ENCODE data around the gene PAXIP1.

PAXIP1 gene, protein sequence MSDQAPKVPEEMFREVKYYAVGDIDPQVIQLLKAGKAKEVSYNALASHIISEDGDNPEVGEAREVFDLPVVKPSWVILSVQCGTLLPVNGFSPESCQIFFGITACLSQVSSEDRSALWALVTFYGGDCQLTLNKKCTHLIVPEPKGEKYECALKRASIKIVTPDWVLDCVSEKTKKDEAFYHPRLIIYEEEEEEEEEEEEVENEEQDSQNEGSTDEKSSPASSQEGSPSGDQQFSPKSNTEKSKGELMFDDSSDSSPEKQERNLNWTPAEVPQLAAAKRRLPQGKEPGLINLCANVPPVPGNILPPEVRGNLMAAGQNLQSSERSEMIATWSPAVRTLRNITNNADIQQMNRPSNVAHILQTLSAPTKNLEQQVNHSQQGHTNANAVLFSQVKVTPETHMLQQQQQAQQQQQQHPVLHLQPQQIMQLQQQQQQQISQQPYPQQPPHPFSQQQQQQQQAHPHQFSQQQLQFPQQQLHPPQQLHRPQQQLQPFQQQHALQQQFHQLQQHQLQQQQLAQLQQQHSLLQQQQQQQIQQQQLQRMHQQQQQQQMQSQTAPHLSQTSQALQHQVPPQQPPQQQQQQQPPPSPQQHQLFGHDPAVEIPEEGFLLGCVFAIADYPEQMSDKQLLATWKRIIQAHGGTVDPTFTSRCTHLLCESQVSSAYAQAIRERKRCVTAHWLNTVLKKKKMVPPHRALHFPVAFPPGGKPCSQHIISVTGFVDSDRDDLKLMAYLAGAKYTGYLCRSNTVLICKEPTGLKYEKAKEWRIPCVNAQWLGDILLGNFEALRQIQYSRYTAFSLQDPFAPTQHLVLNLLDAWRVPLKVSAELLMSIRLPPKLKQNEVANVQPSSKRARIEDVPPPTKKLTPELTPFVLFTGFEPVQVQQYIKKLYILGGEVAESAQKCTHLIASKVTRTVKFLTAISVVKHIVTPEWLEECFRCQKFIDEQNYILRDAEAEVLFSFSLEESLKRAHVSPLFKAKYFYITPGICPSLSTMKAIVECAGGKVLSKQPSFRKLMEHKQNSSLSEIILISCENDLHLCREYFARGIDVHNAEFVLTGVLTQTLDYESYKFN

DNA sequence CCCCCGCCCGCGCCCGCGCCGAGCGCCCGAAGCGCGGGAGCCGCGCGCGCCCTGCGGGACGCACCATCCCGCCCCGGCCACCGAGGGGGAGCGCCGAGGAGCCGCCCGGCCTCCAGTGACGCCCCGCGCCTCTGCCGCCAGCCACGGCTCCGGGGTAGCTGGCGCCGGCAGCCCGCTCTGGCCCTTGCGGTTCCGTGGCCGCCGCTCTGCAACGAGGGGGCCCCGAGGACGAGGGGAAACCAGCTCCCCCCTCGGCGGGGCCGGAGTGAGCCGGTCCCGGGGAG, at the start of gene PAXIP1:
Gene PAXIP1 (minus strand): TSS at position 33 of the 284 bp plus-strand sequence. CDS start 195 bp downstream, outside the sequence.
- Histone ChIP-seq H4K20me1 (ENCODE audit: low read depth, low read length) (peaks cover 12% of the 10 kb centered on the region; the same call in 1 of the 2 replicates), H3K9me2 (replicated peaks; ENCODE audit: insufficient read depth, low read length) (no peaks in the 10 kb centered on the region), H3K36me3 (ENCODE audit: low read length) (peaks cover 10% of the 10 kb centered on the region), H2AFZ (ENCODE audit: low read depth, low read length, severe bottlenecking) (peak within 1 kb of the TSS; percentile 64), H3K9ac (ENCODE audit: low read length) (peak within 1 kb of the TSS; percentile 99), H3K27me3 (ENCODE audit: low read length) (no peaks in the 10 kb centered on the region), H3K9me3 (ENCODE audit: insufficient read depth, low read length) (no peaks in the 10 kb centered on the region), H3K4me2 (ENCODE audit: low read depth, low read length, poor library complexity, severe bottlenecking) (peak within 1 kb of the TSS; percentile 85), H3K27ac (ENCODE audit: low read depth, low read length) (peak within 1 kb of the TSS; percentile 78), H3F3A (ENCODE audit: insufficient read depth) (peaks cover 26% of the 10 kb centered on the region), H3K4me3 (ENCODE audit: insufficient read depth, low read length, poor library complexity, severe bottlenecking) (peak within 1 kb of the TSS; percentile 86), H3K79me2 (ENCODE audit: insufficient read depth, low read length) (peaks cover 58% of the 10 kb centered on the region)
- TF ChIP-seq, protein P1, sequence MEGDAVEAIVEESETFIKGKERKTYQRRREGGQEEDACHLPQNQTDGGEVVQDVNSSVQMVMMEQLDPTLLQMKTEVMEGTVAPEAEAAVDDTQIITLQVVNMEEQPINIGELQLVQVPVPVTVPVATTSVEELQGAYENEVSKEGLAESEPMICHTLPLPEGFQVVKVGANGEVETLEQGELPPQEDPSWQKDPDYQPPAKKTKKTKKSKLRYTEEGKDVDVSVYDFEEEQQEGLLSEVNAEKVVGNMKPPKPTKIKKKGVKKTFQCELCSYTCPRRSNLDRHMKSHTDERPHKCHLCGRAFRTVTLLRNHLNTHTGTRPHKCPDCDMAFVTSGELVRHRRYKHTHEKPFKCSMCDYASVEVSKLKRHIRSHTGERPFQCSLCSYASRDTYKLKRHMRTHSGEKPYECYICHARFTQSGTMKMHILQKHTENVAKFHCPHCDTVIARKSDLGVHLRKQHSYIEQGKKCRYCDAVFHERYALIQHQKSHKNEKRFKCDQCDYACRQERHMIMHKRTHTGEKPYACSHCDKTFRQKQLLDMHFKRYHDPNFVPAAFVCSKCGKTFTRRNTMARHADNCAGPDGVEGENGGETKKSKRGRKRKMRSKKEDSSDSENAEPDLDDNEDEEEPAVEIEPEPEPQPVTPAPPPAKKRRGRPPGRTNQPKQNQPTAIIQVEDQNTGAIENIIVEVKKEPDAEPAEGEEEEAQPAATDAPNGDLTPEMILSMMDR (IDR thresholded peaks at IDR 0.05; ENCODE audit: insufficient read depth, low read length, poor library complexity, severe bottlenecking): no peak
- no peak for TF ChIP-seq EZH2phosphoT487 (conservative IDR thresholded peaks at IDR 0.05; ENCODE audit: low read length)

DNA sequence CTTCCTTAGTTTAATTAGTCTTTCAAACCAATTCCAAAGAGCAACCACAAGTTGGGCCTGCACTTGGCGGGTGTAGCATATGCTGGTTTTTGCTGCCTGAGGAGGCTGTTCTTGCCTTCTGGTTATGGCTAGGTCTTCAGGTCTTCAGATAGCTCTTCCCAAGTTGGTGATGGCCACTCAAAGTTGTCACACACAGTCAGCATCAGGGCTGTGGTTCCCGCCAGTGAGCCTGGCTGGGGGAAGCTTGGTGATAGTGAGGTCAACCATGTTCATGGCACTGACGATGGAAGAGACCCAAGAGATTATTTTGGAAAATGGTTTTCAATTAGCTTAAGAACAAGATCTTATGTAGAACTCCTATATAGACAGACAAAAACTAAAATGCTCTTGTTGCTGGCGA, 48.4 kb upstream of the PAXIP1 start:
- Histone ChIP-seq H3K9me3 (ENCODE audit: insufficient read depth, low read length) (no peaks in the 10 kb centered on the region), H3K27me3 (ENCODE audit: low read length) (no peaks in the 10 kb centered on the region), H3K79me2 (ENCODE audit: insufficient read depth, low read length) (no peaks in the 10 kb centered on the region), H3F3A (ENCODE audit: insufficient read depth) (no peaks in the 10 kb centered on the region), H3K27ac (ENCODE audit: low read depth, low read length) (no peak overlapping the region), H2AFZ (ENCODE audit: low read depth, low read length, severe bottlenecking) (no peak overlapping the region), H3K4me3 (ENCODE audit: insufficient read depth, low read length, poor library complexity, severe bottlenecking) (no peak overlapping the region), H4K20me1 (ENCODE audit: low read depth, low read length) (no peaks in the 10 kb centered on the region), H3K9ac (ENCODE audit: low read length) (no peak overlapping the region), H3K36me3 (ENCODE audit: low read length) (no peaks in the 10 kb centered on the region), H3K4me2 (ENCODE audit: low read depth, low read length, poor library complexity, severe bottlenecking) (no peak overlapping the region), H3K9me2 (replicated peaks; ENCODE audit: insufficient read depth, low read length) (no peaks in the 10 kb centered on the region)
- no peak for TF ChIP-seq EZH2phosphoT487 (conservative IDR thresholded peaks at IDR 0.05; ENCODE audit: low read length)
- TF ChIP-seq, protein P1 (IDR thresholded peaks at IDR 0.05; ENCODE audit: insufficient read depth, low read length, poor library complexity, severe bottlenecking): no peak

DNA sequence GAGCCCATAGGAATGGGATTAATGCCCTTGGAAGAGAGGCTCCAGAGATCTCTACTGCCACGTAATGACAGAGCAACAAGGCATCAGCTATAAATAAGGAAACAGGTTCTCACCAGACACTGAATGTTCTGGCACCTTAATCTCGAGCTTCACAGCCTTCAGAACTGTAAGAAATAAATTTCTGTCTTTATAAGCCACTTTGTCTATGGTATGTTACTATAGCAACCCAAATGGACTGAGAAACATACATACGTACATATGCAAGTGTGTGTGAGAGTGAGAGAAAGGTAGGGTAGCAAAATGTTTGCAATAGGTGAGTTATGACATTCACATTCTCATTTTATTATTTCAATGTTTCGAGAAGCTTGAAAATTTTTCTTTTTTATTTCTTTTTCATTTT, 45.1 kb upstream of the PAXIP1 start:
- Histone ChIP-seq H3K9me2 (replicated peaks; ENCODE audit: insufficient read depth, low read length) (no peaks in the 10 kb centered on the region), H3K36me3 (ENCODE audit: low read length) (no peaks in the 10 kb centered on the region), H3K9ac (ENCODE audit: low read length) (no peak overlapping the region), H2AFZ (ENCODE audit: low read depth, low read length, severe bottlenecking) (no peak overlapping the region), H3K27me3 (ENCODE audit: low read length) (no peaks in the 10 kb centered on the region; the same call in 1 of the 2 replicates), H3K4me3 (ENCODE audit: insufficient read depth, low read length, poor library complexity, severe bottlenecking) (no peak overlapping the region), H3K4me2 (ENCODE audit: low read depth, low read length, poor library complexity, severe bottlenecking) (no peak overlapping the region), H3K79me2 (ENCODE audit: insufficient read depth, low read length) (no peaks in the 10 kb centered on the region), H4K20me1 (ENCODE audit: low read depth, low read length) (no peaks in the 10 kb centered on the region), H3K27ac (ENCODE audit: low read depth, low read length) (no peak overlapping the region), H3F3A (ENCODE audit: insufficient read depth) (no peaks in the 10 kb centered on the region), H3K9me3 (ENCODE audit: insufficient read depth, low read length) (no peaks in the 10 kb centered on the region)
- TF ChIP-seq, protein P1 (IDR thresholded peaks at IDR 0.05; ENCODE audit: insufficient read depth, low read length, poor library complexity, severe bottlenecking): no peak
- no peak for TF ChIP-seq EZH2phosphoT487 (conservative IDR thresholded peaks at IDR 0.05; ENCODE audit: low read length)

All from SU-DHL-6 (cell line).